K562 (cell line): ENCODE results near the gene ANO8. TPM values are rescaled to one million over a fixed set of nuclear protein-coding genes. Genes with fewer than 3 reads are reported as not detected.

Experiments
- BCOR ChIP-seq: fragments of 450-650 bp; IDR thresholded peaks from 2 replicates; pipeline ENCODE4 v1.6.1; 2016
- EP300 ChIP-seq: IDR thresholded peaks from 2 replicates; pipeline ENCODE4 v1.6.1; 2012; ENCODE audit warnings: low read length, improper control_type of control experiment
- HMGN3 ChIP-seq: IDR thresholded peaks from 2 replicates; pipeline ENCODE4 v1.6.1; 2011; ENCODE audit warnings: borderline replicate concordance, low read depth, mild to moderate bottlenecking, mixed read lengths, low read length; ENCODE audit not compliant: insufficient read length; ENCODE audit errors: extremely low read depth
- IRF2 ChIP-seq: sonication (generic); formaldehyde crosslinking; IDR thresholded peaks from 2 replicates; pipeline ENCODE4 v1.8.1; 2022; ENCODE audit warnings: mild to moderate bottlenecking, missing genetic modification reagents
- MECOM ChIP-seq: fragments of 250-450 bp; sonication (Bioruptor Pico); IDR thresholded peaks from 2 replicates; pipeline ENCODE4 v1.8.0; 2022; ENCODE audit warnings: inconsistent platforms
- NCOA1 ChIP-seq: fragments of 450-650 bp; IDR thresholded peaks from 2 replicates; pipeline ENCODE4 v1.6.1; 2016; ENCODE audit warnings: low read depth
- OTX1 ChIP-seq: fragments of 450-650 bp; formaldehyde crosslinking; IDR thresholded peaks from 2 replicates; pipeline ENCODE4 v1.4.0; 2022; ENCODE audit warnings: mild to moderate bottlenecking
- PKNOX1 ChIP-seq: fragments of 450-650 bp; IDR thresholded peaks from 2 replicates; pipeline ENCODE4 v1.6.1; 2016
- SETDB1 ChIP-seq: IDR thresholded peaks from one replicate; pipeline ENCODE4 v1.6.1; 2012; ENCODE audit warnings: low read length, control low read depth, inconsistent platforms
- SNAPC5 ChIP-seq: fragments of 250-450 bp; sonication (Bioruptor Pico); IDR thresholded peaks from 2 replicates; pipeline ENCODE4 v1.8.0; 2021; ENCODE audit warnings: moderate library complexity, mild to moderate bottlenecking, inconsistent platforms
- SUPT5H ChIP-seq: fragments of 450-650 bp; IDR thresholded peaks from 2 replicates; pipeline ENCODE4 v1.6.1; 2016
- TSHZ1 ChIP-seq: fragments of 250-450 bp; sonication (Bioruptor Pico); IDR thresholded peaks from 2 replicates; pipeline ENCODE4 v1.4.0; 2020; ENCODE audit warnings: mild to moderate bottlenecking, moderate library complexity
- U2AF2 ChIP-seq: fragments of 200-400 bp; formaldehyde crosslinking; optimal IDR thresholded peaks from 2 replicates; pipeline ENCODE3; 2017; ENCODE audit warnings: low read depth, mild to moderate bottlenecking, low read length
- XRCC5 ChIP-seq: fragments of 200-400 bp; formaldehyde crosslinking; IDR thresholded peaks from 2 replicates; pipeline ENCODE4 v1.6.1; 2017; ENCODE audit warnings: low read depth, mild to moderate bottlenecking, low read length
- polyA plus RNA-seq, 8 experiments: library from polyadenylated mRNA; depleted of rRNA in 4 of 8; stranded (reverse) in 5 of 8; unstranded in 3 of 8; fragments of >200 nt; fragmentation: Nextera tagmentation in 2 of 8; fragmentation: Illumina TruSeq in 1 of 8; extraction: Ambion mirVana in 2 of 8; extraction: Trizol in 1 of 8; gene quantifications; 2 replicates each; pipeline versions ENCODE4 v1.2.1 to v1.2.3, GENCODE V29; 2011 to 2014; ENCODE audit warnings: inconsistent platforms in 1 of 8, missing spikeins in 1 of 8
- total RNA-seq, 7 experiments: library from RNA; depleted of rRNA in 6 of 7; stranded (reverse); fragments of >200 nt in 6 of 7; fragmentation: Illumina TruSeq in 2 of 7; extraction: Trizol in 2 of 7; gene quantifications; 2 replicates each; pipeline versions ENCODE4 v1.2.1 to v1.2.3, GENCODE V29; 2011 to 2021; ENCODE audit warnings: low replicate concordance in 1 of 7

The ANO8 gene
- total and polyA plus RNA-seq, 9 of the 15 experiments (the other 6 are each of a cell fraction or from before 2014, with no cell fraction given): 0.07 to 7.6 (median 2.3) TPM; not detected in 1

GRCh38 chr19:17332677-17333581 is 1.7 kb downstream of the ANO8 start (continued):
- TF ChIP-seq TSHZ1 (CRISPR knock-in tag) (no peak), IRF2 (CRISPR knock-in tag) (0 out of 2 replicates have a peak, but pooled peaks have one; percentile 25), EP300 (no peak), SUPT5H (no peak), NCOA1 (no peak), OTX1 (CRISPR knock-in tag) (no peak), SNAPC5 (CRISPR knock-in tag) (no peak), BCOR (no peak), HMGN3 (peak; percentile 69), U2AF2 (no peak), XRCC5 (peak; percentile 54; the same call in 1 of the 2 replicates), MECOM (CRISPR knock-in tag) (no peak), SETDB1 (no peak), PKNOX1 (peak; percentile 87)
